SKM-1 treated with dmso at 0.1 percent for 144 hours (cell line): ENCODE results near the gene GADD45A.
"Not testable (repeated sequence)": the region's sequence is repeated elsewhere in the genome, so short reads cannot be mapped to it uniquely, and the experiment has no call there.

ENCODE experiments used
- DNase-seq: peaks from one replicate; lab custom pipeline; 2025; ENCODE audit not compliant: unreplicated experiment; lab: John Stamatoyannopoulos, UW

GADD45A gene

GRCh38 chr1:67717876-67718275, 32.9 kb downstream of the GADD45A start:
- no peak for DNase-seq

- no peak for DNase-seq
Observed at GRCh38 chr1:67719329-67720196, 34.6 kb downstream of the GADD45A start.

GRCh38 chr1:67721112-67721511, 36.1 kb downstream of the GADD45A start:
- no peak for DNase-seq

GRCh38 chr1:67721650-67722291, 36.8 kb downstream of the GADD45A start:
- DNase-seq, result no peak

- DNase-seq, result no peak
Observed at GRCh38 chr1:67722292-67722944, 37.4 kb downstream of the GADD45A start.

GRCh38 chr1:67723126-67723525, 38.1 kb downstream of the GADD45A start:
- DNase-seq, result no peak

- no peak for DNase-seq
Observed at GRCh38 chr1:67723620-67724019, 38.6 kb downstream of the GADD45A start.

- no peak for DNase-seq
Observed at GRCh38 chr1:67724928-67725560, 40.0 kb downstream of the GADD45A start.

- no peak for DNase-seq
Observed at GRCh38 chr1:67726224-67726623, 41.2 kb downstream of the GADD45A start.

GRCh38 chr1:67729872-67730271, 44.9 kb downstream of the GADD45A start:
- DNase-seq, result no peak

GRCh38 chr1:67730312-67730711, 45.3 kb downstream of the GADD45A start:
- DNase-seq, result not testable (repeated sequence)

GRCh38 chr1:67731322-67731721, 46.3 kb downstream of the GADD45A start:
- DNase-seq, result no peak

- DNase-seq, result peak; percentile 28
Observed at GRCh38 chr1:67732750-67733151, 47.8 kb downstream of the GADD45A start.

- no peak for DNase-seq
Observed at GRCh38 chr1:67733681-67734322, 48.8 kb downstream of the GADD45A start.

GRCh38 chr1:67734323-67734690, 49.3 kb downstream of the GADD45A start:
- no peak for DNase-seq

- no peak for DNase-seq
Observed at GRCh38 chr1:67735206-67735605, 50.2 kb downstream of the GADD45A start.

GRCh38 chr1:67735806-67736627, 51.0 kb downstream of the GADD45A start:
- DNase-seq, result no peak

- DNase-seq, result no peak
Observed at GRCh38 chr1:67736750-67737149, 51.7 kb downstream of the GADD45A start.

GRCh38 chr1:67737875-67738274, 52.9 kb downstream of the GADD45A start:
- DNase-seq, result no peak
